ENCODE data around the gene FOXK1.

FOXK1 gene

GRCh38 chr7:4765776-4766490, 83.8 kb downstream of the FOXK1 start:
- Histone ChIP-seq H2AFZ (no peak overlapping the region), H3K9ac (no peak overlapping the region), H3K79me2 (no peaks in the 10 kb centered on the region), H3K27me3 (ENCODE audit: control insufficient read depth, insufficient read depth, low read length) (no peaks in the 10 kb centered on the region), H3K9me3 (ENCODE audit: control insufficient read depth, low read length) (no peaks in the 10 kb centered on the region), H3K36me3 (ENCODE audit: control insufficient read depth, insufficient read depth, low read length) (no peaks in the 10 kb centered on the region), H3K4me1 (no peaks in the 10 kb centered on the region), H3K4me2 (ENCODE audit: low read length) (no peak overlapping the region), H3K27ac (no peak overlapping the region), H3K4me3 (ENCODE audit: low read depth, low read length) (no peak overlapping the region)
- no peak for TF ChIP-seq CTCF (IDR thresholded peaks at IDR 0.05)

GRCh38 chr7:4766666-4767519, 84.8 kb downstream of the FOXK1 start:
- H3K4me1 ChIP-seq: no peaks in the 10 kb centered on the region
- H3K27ac ChIP-seq: no peak overlapping the region
- no peaks in the 10 kb centered on the region for H3K27me3 ChIP-seq (ENCODE audit: control insufficient read depth, insufficient read depth, low read length)
- no peaks in the 10 kb centered on the region for H3K36me3 ChIP-seq (ENCODE audit: control insufficient read depth, insufficient read depth, low read length)
- no peak overlapping the region for H2AFZ ChIP-seq
- H3K79me2 ChIP-seq: no peaks in the 10 kb centered on the region
- no peak overlapping the region for H3K4me2 ChIP-seq (ENCODE audit: low read length)
- H3K4me3 ChIP-seq (ENCODE audit: low read depth, low read length): no peak overlapping the region
- TF ChIP-seq CTCF (IDR thresholded peaks at IDR 0.05): no peak
- H3K9me3 ChIP-seq (ENCODE audit: control insufficient read depth, low read length): no peaks in the 10 kb centered on the region
- H3K9ac ChIP-seq: no peak overlapping the region

- no peak overlapping the region for H3K4me2 ChIP-seq (ENCODE audit: low read length)
- no peaks in the 10 kb centered on the region for H3K27me3 ChIP-seq (ENCODE audit: control insufficient read depth, insufficient read depth, low read length)
- no peak for TF ChIP-seq CTCF (IDR thresholded peaks at IDR 0.05)
- no peaks in the 10 kb centered on the region for H3K9me3 ChIP-seq (ENCODE audit: control insufficient read depth, low read length)
- no peaks in the 10 kb centered on the region for H3K79me2 ChIP-seq
- no peak overlapping the region for H3K27ac ChIP-seq
- no peak overlapping the region for H2AFZ ChIP-seq
- no peak overlapping the region for H3K9ac ChIP-seq
- no peak overlapping the region for H3K4me3 ChIP-seq (ENCODE audit: low read depth, low read length)
- no peaks in the 10 kb centered on the region for H3K4me1 ChIP-seq
- H3K36me3 ChIP-seq (ENCODE audit: control insufficient read depth, insufficient read depth, low read length): no peaks in the 10 kb centered on the region
Observed at GRCh38 chr7:4768597-4769569, 86.8 kb downstream of the FOXK1 start.

GRCh38 chr7:4769761-4770160, 87.7 kb downstream of the FOXK1 start:
- no peaks in the 10 kb centered on the region for H3K27me3 ChIP-seq (ENCODE audit: control insufficient read depth, insufficient read depth, low read length)
- no peak overlapping the region for H3K9ac ChIP-seq
- no peaks in the 10 kb centered on the region for H3K79me2 ChIP-seq
- TF ChIP-seq CTCF (IDR thresholded peaks at IDR 0.05): no peak
- H3K36me3 ChIP-seq (ENCODE audit: control insufficient read depth, insufficient read depth, low read length): no peaks in the 10 kb centered on the region
- H3K4me3 ChIP-seq (ENCODE audit: low read depth, low read length): no peak overlapping the region
- no peak overlapping the region for H2AFZ ChIP-seq
- H3K4me1 ChIP-seq: peaks cover 4% of the 10 kb centered on the region
- H3K9me3 ChIP-seq (ENCODE audit: control insufficient read depth, low read length): no peaks in the 10 kb centered on the region
- no peak overlapping the region for H3K27ac ChIP-seq
- no peak overlapping the region for H3K4me2 ChIP-seq (ENCODE audit: low read length)

Data from parathyroid adenoma (tissue), 2 donors.